Measurements from ENCODE around the gene KNDC1. TPM values are rescaled to one million over a fixed set of nuclear protein-coding genes. Genes with fewer than 3 reads are reported as not detected.

Gene KNDC1
- total and polyA plus RNA-seq, 8 donors: 0.05 to 1.7 (median 0.58) TPM; not detected in 1

- Histone ChIP-seq H3K4me3 (no peak overlapping the region), H3K36me3 (no peaks in the 10 kb centered on the region), H3K4me1 (no peaks in the 10 kb centered on the region), H3K27me3 (peaks cover 0 to 43% (median 10%) of the 10 kb centered on the region in 3 donors), H3K27ac (no peak overlapping the region), H3K9me3 (peaks cover 0 to 22% (median 9%) of the 10 kb centered on the region in 4 donors)
- DNase-seq: no peak
- 80 to 86% (median 84%) methylated on average over 4 of the region's 4 CpGs for WGBS, 5 donors
- no peak for TF ChIP-seq POLR2A (IDR thresholded peaks at IDR 0.05)
- no peak for TF ChIP-seq CTCF (IDR thresholded peaks at IDR 0.05)
- TF ChIP-seq EP300 (IDR thresholded peaks at IDR 0.05): no peak
- TF ChIP-seq POLR2AphosphoS5 (IDR thresholded peaks at IDR 0.05): no peak
- intact Hi-C loops (cut with DNase I; ENCODE audit: low total_unique reads): no loop called here
Observed at GRCh38 chr10:133194151-133194550, 34.1 kb downstream of the KNDC1 start.

GRCh38 chr10:133195096-133195495, 35.1 kb downstream of the KNDC1 start:
- H3K36me3 ChIP-seq: no peaks in the 10 kb centered on the region

GRCh38 chr10:133195611-133196010, 35.6 kb downstream of the KNDC1 start:
- H3K4me3 ChIP-seq: no peak overlapping the region
- H3K9me3 ChIP-seq: peaks cover 0 to 22% (median 9%) of the 10 kb centered on the region in 4 donors
- TF ChIP-seq EP300 (IDR thresholded peaks at IDR 0.05) (no peak), POLR2AphosphoS5 (IDR thresholded peaks at IDR 0.05) (no peak), POLR2A (IDR thresholded peaks at IDR 0.05) (no peak), CTCF (IDR thresholded peaks at IDR 0.05) (no peak)
- DNase-seq: no peak
- 89 to 95% (median 94%) methylated on average over 17 to 23 of the region's 23 CpGs for WGBS, 5 donors
- no peak overlapping the region for H3K27ac ChIP-seq
- intact Hi-C loops (cut with DNase I; ENCODE audit: low total_unique reads): no loop called here
- no peaks in the 10 kb centered on the region for H3K4me1 ChIP-seq
- H3K36me3 ChIP-seq: no peaks in the 10 kb centered on the region
- H3K27me3 ChIP-seq: peaks cover 0 to 46% (median 16%) of the 10 kb centered on the region in 3 donors

More at GRCh38 chr10:133195096-133195495, 35.1 kb downstream of the KNDC1 start:
- Histone ChIP-seq H3K27ac (no peak overlapping the region), H3K9me3 (peaks cover 0 to 22% (median 9%) of the 10 kb centered on the region in 4 donors), H3K27me3 (peaks cover 0 to 41% (median 12%) of the 10 kb centered on the region in 3 donors), H3K4me3 (no peak overlapping the region), H3K4me1 (no peaks in the 10 kb centered on the region)
- DNase-seq: no peak
- WGBS, 5 donors: 87 to 91% (median 88%) methylated on average over 19 of the region's 19 CpGs
- intact Hi-C loops (cut with DNase I; ENCODE audit: low total_unique reads): no loop called here
- TF ChIP-seq CTCF (IDR thresholded peaks at IDR 0.05) (no peak), POLR2A (IDR thresholded peaks at IDR 0.05) (no peak), POLR2AphosphoS5 (IDR thresholded peaks at IDR 0.05) (no peak), EP300 (IDR thresholded peaks at IDR 0.05) (no peak)

- WGBS, 5 donors: 75 to 83% (median 78%) methylated on average over 18 to 24 of the region's 24 CpGs
- TF ChIP-seq POLR2A (IDR thresholded peaks at IDR 0.05): no peak
- TF ChIP-seq CTCF (IDR thresholded peaks at IDR 0.05): no peak
- TF ChIP-seq POLR2AphosphoS5 (IDR thresholded peaks at IDR 0.05): no peak
- TF ChIP-seq EP300 (IDR thresholded peaks at IDR 0.05): no peak
- H3K4me3 ChIP-seq: no peak overlapping the region
Observed at GRCh38 chr10:133196221-133196915, 36.3 kb downstream of the KNDC1 start.

More at GRCh38 chr10:133196221-133196915, 36.3 kb downstream of the KNDC1 start:
- Histone ChIP-seq H3K27me3 (peaks cover 0 to 49% (median 16%) of the 10 kb centered on the region in 3 donors), H3K9me3 (peaks cover 0 to 22% (median 9%) of the 10 kb centered on the region in 4 donors), H3K36me3 (no peaks in the 10 kb centered on the region), H3K4me1 (no peaks in the 10 kb centered on the region), H3K27ac (no peak overlapping the region)
- peak in 1 of 2 donors; percentile 59 for DNase-seq
- intact Hi-C loops (cut with DNase I; ENCODE audit: low total_unique reads): no loop called here
